Muscle of arm (tissue), 12 donors: ENCODE measurements around the gene LAGE3. TPM values are rescaled to one million over a fixed set of nuclear protein-coding genes. Genes with fewer than 3 reads are reported as not detected.
"Not testable (repeated sequence)": the region's sequence is repeated elsewhere in the genome, so short reads cannot be mapped to it uniquely, and the experiment has no call there.

ENCODE experiments used
- DNase-seq: peaks from one replicate; pipeline ENCODE4 v3.0.0-alpha.2; 2013
- polyA plus RNA-seq, 12 donors: library from polyadenylated mRNA; unstranded; fragments of 120-200 nt; gene quantifications; one replicate each; pipeline ENCODE4 v1.2.1, GENCODE V29; 2013; ENCODE audit not compliant: insufficient read length in 12 of 12

LAGE3 gene
- polyA plus RNA-seq, 12 donors: 6.6 to 21.3 (median 10.2) TPM; not detected in 1

GRCh38 chrX:154506483-154507332 is 27.6 kb upstream of the LAGE3 start:
- DNase-seq: no peak

GRCh38 chrX:154505734-154506133 is 26.7 kb upstream of the LAGE3 start:
- no peak for DNase-seq

DNA sequence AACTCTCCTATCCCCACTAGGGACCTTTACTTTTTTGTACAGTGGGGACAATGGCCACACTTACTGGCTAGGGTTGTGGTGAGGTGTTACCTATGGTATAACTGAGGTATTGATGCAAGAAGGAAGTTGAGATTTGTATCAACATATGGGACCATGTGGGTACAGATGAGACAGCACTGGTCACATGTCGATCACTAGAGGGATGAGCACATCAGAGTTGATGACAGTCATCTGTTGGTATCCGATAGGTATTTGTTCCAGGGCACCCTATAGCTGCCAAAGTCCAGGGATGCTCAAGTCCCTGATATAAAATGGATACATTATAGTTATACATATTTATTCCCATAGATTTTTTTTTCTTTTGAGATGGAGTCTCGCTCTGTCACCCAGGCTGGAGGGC is 23.9 kb upstream of the LAGE3 start:
- no peak for DNase-seq

DNA sequence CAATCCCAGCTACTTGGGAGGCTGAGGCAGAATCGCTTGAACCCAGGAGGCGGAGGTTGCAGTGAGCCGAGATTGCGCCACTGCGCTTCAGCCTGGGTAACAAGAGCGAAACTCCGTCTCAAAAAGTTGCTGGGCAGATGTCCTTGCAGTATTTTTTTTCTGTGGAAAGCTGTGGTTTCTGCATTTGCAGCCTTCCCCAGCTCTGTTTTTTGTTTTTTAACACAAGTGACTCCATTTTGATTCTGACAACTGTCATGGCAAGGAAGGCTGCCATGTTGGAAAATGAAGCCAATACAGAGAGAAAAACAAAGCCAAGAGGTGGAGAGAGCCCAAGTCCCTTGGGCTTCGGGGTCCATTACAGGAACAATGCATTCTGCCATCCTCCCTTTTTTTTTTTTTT is 23.0 kb upstream of the LAGE3 start:
- no peak for DNase-seq

GRCh38 chrX:154501423-154501822 is 22.3 kb upstream of the LAGE3 start:
- not testable (repeated sequence) for DNase-seq

DNA sequence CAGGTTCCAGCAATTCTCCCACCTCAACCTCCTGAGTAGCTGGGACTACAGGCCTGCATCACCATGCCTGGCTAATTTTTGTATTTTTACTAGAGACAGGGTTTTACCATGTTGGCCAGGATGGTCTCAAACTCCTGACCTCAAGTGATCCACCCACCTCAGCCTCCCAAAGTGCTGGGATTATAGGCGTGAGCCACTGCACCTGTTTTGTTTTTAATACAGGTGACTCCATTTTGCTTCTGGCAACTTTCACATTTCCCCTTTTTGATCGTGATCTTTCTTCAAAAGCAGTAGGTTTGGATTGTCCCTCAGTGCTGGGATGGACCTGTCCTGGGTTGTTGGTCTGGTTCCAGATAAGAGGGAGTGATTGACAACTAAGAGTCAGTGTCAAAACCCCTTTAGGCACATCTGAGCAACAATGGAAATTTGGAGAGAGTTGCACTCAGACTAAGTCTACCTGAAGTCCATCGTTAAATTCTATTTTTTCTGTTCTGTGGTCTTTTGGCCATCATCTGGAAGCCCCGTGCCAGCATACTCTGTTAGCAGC is 17.6 kb upstream of the LAGE3 start:
- DNase-seq: not testable (repeated sequence)

- DNase-seq: no peak
These were observed 16.4 kb upstream of the LAGE3 start for GRCh38 chrX:154495472-154495922.

- no peak for DNase-seq
These were observed 15.6 kb upstream of the LAGE3 start for GRCh38 chrX:154494715-154495114.

DNA sequence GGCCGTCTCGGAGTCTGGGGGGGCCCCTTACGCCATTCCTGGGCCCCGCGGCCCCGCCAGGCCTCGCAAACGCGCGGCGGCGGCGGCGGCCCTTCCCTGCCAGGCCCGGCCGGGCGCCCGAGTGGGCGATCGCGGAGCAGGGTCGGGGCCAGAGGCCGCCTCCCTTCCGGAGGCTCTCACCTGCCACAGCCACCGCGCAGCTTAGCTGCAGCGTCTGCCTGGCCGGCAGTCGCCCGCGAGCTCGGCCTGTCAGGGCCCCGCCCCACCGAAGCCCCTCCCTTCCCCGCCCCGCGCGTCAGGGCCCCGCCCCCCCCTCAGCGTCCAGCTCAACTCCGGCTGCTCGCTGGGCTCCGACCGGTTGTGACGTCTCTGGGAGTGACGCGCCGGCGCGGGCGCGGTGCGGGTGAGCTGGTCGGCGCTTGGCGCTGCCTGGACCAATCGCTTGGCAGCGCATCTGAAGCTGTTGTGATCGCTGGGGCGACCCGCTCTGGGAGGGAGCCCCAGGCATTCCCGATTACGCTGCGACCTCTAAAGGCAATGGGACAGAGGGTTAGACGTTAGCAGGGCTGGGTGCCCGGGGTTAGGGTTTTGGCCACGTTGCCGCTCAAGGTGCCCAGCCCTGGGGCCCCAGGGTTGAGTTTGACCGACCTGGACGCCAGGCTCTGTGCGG is 11.5 kb upstream of the LAGE3 start, which contains the start of gene SLC10A3:
TSS of gene SLC10A3 (minus strand) at position 216 of the 670 bp plus-strand sequence. CDS start 1,689 bp downstream, outside the sequence.
- peak; percentile 90 for DNase-seq

DNA sequence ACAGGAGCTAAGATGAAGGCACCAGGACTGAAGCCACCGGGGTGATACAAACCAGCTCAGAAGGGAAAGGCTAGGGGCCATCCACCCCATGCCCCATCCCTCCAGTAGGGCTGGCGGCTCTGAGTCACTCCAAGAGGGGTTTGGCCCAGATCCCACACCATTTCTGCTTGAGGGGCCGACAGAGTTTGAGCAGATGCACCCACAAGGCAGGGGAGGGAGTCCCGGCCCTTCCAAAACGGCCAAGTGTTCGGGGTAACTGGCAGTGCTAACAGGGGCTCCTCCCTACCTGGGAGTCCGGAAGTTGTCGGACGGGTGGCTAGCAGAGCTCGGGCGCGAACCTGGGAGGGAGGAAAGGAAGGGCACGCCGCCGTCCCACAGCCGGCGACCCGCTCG is 10.9 kb upstream of the LAGE3 start:
- DNase-seq: no peak

DNA sequence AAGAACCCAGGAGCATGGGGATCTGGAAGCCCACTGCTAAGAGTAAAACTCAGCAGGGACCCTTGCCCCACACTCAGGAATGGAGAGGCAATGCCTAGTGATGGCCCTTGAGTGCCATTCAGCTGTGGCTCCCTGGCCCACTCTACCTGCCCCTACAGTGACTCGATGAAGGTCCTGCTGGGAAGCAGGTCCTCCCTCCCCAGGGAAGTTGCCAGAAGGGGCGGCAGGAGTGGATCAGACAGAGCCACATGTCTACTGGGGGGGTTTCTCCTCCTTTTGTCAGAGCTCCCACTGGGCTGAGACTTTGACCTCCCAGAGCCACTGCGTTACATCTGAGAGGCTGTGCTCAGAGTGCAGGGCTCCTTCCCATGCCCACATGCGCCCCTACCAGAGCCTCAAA is 10.1 kb upstream of the LAGE3 start:
- no peak for DNase-seq

DNA sequence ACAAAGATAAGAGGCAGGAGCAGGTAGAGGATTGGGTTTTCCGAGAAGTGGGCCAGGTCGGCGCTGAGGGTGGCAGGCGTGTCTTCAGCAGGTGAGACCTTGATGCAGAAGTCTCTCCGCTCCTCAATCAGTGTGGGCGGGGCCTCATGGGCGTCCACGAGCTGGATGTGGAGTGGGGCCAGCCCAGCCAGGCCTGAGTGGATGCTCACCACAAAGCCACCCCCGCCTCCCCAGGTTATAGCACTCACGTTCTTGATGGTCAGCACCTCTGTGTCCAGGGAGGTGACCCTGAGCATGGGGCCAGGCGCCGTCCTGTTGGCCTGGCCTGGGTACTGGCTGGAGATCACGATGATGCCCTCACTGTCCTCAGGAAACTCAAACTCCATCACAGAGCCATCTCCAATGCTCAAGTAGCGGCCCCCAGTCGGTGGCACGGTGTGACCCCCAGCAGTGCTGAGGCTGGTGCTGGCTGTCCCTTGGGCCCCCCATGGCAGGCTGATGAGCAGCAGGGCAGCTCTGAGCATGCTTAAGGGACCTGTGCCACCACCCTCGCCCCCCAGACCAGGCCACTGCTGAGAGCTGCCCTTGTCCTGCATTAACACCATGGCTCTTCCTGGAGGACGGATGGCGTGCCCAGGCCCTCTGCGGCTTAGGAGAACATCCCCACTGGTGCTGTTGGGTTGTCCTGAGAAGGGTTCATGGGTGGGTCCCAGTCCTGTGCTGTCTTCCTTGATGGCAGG is 9.4 kb upstream of the LAGE3 start:
- no peak for DNase-seq

- DNase-seq: no peak
These were observed 8.6 kb upstream of the LAGE3 start for GRCh38 chrX:154487518-154488290.

GRCh38 chrX:154486396-154487207 is 7.5 kb upstream of the LAGE3 start, which contains the start of gene UBL4A:
Gene UBL4A (minus strand): TSS chrX:154486615. CDS start chrX:154486584, 31 bp downstream.
- DNase-seq: no peak

GRCh38 chrX:154486052-154486395 is 6.9 kb upstream of the LAGE3 start:
- DNase-seq: no peak

DNA sequence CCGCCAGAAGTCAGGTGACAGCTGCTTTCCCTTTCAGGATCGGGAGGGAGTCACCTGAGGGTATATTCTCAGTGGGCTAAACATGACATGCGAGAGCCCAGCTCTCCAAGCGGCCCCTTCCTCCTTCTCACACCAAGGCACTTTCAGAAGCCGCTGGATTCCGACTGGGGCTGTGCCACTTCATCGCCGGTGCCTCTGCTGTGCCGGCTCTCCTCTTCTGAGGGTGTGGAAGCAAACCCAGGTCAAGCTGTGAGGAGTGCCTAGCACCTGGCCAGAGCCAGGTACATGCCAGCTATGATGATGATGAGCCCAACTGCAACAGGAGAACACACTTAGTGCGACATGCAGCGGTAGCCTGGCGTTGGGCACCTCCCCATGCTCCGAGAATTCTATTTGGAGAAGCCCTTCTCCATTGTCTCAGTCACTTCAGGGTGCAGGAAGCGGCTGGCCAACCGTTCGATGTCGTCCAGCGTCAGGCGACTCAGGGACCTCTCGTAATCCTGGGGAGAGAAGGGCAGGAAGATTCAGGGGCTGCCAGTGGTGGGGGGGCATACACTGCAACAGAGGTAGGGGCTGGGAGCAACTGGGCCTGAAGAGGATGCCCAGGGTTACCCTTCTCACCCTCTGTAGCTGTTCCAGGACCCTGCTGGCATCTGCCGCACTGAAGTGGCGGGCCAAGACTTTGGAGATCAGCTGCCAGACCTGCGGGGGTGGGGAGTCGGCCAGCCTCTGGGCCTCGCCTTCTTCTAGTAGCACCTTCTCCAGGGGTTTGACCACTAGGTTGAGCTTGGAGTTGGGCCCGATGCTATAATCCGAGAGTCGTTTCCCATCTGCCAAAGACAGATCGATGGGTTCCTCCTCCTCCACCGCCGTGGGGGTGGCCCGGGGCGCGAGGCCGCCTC is 6.3 kb upstream of the LAGE3 start:
- DNase-seq: no peak

DNA sequence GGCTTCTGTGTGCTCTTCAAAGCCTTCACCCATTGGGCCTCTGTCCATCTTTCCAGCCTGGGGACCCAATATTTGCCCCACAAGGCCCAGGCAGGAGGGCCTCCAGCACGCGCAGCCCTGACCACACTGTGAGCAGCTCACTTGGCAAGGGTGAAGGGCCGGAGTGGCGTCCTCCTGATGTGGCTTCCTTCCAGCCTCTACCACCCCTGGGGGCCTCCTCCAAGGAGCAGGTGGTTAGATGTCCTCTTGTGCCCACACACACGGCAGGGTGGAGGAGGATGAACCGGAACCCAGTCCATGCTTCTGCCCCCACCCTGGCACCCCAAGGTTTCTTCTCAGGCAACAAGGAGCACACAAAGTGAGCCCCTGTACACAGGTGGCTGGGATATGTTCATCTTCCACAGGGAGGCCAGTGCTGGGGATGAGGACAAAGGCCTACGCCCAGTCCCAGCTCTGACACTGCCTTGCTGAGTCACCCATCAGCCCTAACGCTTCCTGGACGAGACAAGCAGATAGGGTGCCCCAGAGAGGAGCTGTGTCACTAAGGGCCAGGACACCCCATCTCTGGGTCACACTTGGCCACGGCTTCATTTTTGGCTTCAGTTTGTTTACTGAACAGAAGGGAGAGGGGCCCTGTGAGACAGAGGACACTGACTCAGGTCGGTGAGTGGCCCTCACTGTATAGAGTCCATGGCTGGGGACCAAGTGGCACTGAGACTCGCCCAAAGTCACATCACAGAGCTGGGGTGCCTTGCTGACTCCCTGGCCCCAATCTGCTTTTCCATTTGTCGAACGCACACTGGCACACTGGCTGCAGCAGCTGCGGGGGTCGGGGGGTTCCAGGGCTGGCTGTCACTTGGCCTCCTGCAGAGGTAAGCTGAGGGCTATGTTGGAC is 5.4 kb upstream of the LAGE3 start:
- DNase-seq: no peak

DNA sequence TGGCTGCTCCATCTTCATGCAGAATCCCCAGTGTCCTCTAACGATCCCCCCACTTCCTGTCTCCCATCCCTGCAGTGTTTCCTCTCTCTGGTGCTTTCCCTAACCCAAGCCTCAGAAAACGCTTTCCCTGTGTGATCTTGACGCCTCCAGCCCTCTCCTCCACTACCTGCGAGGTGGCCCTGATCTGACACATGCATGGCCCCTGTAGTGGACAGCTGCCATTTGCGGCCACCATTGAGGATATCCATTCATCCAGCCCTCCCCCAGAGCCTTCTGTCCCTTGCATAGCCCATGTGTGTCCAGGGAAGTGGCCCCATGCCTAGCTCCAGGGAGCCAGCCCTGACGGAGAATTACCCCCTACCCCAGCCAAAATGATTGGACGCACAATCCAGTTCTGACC is 4.2 kb upstream of the LAGE3 start:
- no peak for DNase-seq
